ENCODE measurements around the gene JTB.

GRCh38 chr1:153928791-153929341 is 48.6 kb downstream of the JTB start:
- TF ChIP-seq CTCF (IDR thresholded peaks at IDR 0.05) (no peak), EP300 (IDR thresholded peaks at IDR 0.05) (no peak), POLR2AphosphoS5 (IDR thresholded peaks at IDR 0.05) (no peak)
